Mesenchymal stem cell (in vitro differentiated cells and primary cell): Measurements from ENCODE around the gene SETDB2.

ENCODE experiments used
- DNase-seq: peaks from one replicate; pipeline ENCODE4 v3.0.0-alpha.2; 2013
- H2AFZ ChIP-seq: one replicate; pipeline ENCODE4 v1.6.1; 2013; ENCODE audit warnings: low read depth, mild to moderate bottlenecking, control low read depth, inconsistent platforms, low read length, moderate library complexity
- H2AK5ac ChIP-seq: 2 replicates; pipeline ENCODE4 v1.6.1; 2013; ENCODE audit warnings: low read length, moderate library complexity, mild to moderate bottlenecking, inconsistent platforms; ENCODE audit not compliant: severe bottlenecking
- H2BK120ac ChIP-seq: one replicate; pipeline ENCODE4 v1.6.1; 2013; ENCODE audit warnings: low read depth, mild to moderate bottlenecking, inconsistent platforms, low read length, moderate library complexity
- H2BK12ac ChIP-seq, 2 experiments: one replicate each; pipeline ENCODE4 v1.6.1; 2013; ENCODE audit warnings: inconsistent platforms in 2 of 2, low read length in 2 of 2, mild to moderate bottlenecking in 2 of 2, moderate library complexity in 2 of 2, control low read depth in 1 of 2
- H2BK15ac ChIP-seq: one replicate; pipeline ENCODE4 v1.6.1; 2013; ENCODE audit warnings: mild to moderate bottlenecking, low read depth, inconsistent platforms; ENCODE audit not compliant: poor library complexity, severe bottlenecking
- H2BK5ac ChIP-seq: 2 replicates; pipeline ENCODE4 v1.6.1; 2013; ENCODE audit warnings: low read depth, mild to moderate bottlenecking, low read length, control low read depth, inconsistent platforms; ENCODE audit not compliant: poor library complexity, severe bottlenecking
- H3K14ac ChIP-seq, 2 experiments: one replicate each; pipeline ENCODE4 v1.6.1; 2013; ENCODE audit warnings: inconsistent platforms in 2 of 2, low read length in 2 of 2, control low read depth in 1 of 2, mild to moderate bottlenecking in 1 of 2, moderate library complexity in 1 of 2
- H3K18ac ChIP-seq, 2 experiments: one replicate each; pipeline ENCODE4 v1.6.1; 2013; ENCODE audit warnings: inconsistent platforms in 2 of 2, low read length in 2 of 2, control low read depth in 1 of 2, low read depth in 1 of 2, mild to moderate bottlenecking in 1 of 2
- H3K23ac ChIP-seq, 2 experiments: one replicate each; pipeline ENCODE4 v1.6.1; 2013; ENCODE audit warnings: inconsistent platforms in 2 of 2, low read length in 2 of 2, mild to moderate bottlenecking in 2 of 2, moderate library complexity in 2 of 2, control low read depth in 1 of 2
- H3K27ac ChIP-seq: 2 replicates; pipeline ENCODE4 v1.5.1; 2013; ENCODE audit warnings: mild to moderate bottlenecking, moderate library complexity, low read length, control low read depth, inconsistent platforms; ENCODE audit not compliant: poor library complexity, severe bottlenecking
- H3K27me3 ChIP-seq, 2 experiments: 2 replicates each; pipeline versions ENCODE4 v1.6.1 to v1.7.0; 2013; ENCODE audit warnings: low read length in 2 of 2, mild to moderate bottlenecking in 2 of 2, moderate library complexity in 2 of 2, control low read depth in 1 of 2, inconsistent platforms in 1 of 2; ENCODE audit not compliant: control insufficient read depth in 1 of 2, insufficient read depth in 1 of 2
- H3K36me3 ChIP-seq, 2 experiments: 2 replicates each; pipeline versions ENCODE4 v1.6.1 to v1.7.0; 2013; ENCODE audit warnings: low read length in 2 of 2, control low read depth in 1 of 2, inconsistent platforms in 1 of 2, low read depth in 1 of 2, mild to moderate bottlenecking in 1 of 2; ENCODE audit not compliant: insufficient read depth in 2 of 2, control insufficient read depth in 1 of 2
- H3K4ac ChIP-seq, 2 experiments: one replicate each; pipeline ENCODE4 v1.6.1; 2013; ENCODE audit warnings: inconsistent platforms in 2 of 2, low read length in 2 of 2, mild to moderate bottlenecking in 2 of 2, moderate library complexity in 2 of 2, control low read depth in 1 of 2, low read depth in 1 of 2
- H3K4me1 ChIP-seq: 2 replicates; pipeline ENCODE4 v1.6.1; 2013; ENCODE audit warnings: low read depth, low read length, control low read depth; ENCODE audit not compliant: control insufficient read depth, insufficient read depth
- H3K4me2 ChIP-seq: 2 replicates; pipeline ENCODE4 v1.6.1; 2013; ENCODE audit warnings: low read length, mild to moderate bottlenecking, inconsistent platforms; ENCODE audit not compliant: poor library complexity, severe bottlenecking
- H3K4me3 ChIP-seq, 2 experiments: 2 replicates each; pipeline versions ENCODE4 v1.5.1 to v1.7.0; 2013; ENCODE audit warnings: low read length in 2 of 2, mild to moderate bottlenecking in 2 of 2, control low read depth in 1 of 2, low read depth in 1 of 2; ENCODE audit not compliant: insufficient read depth in 1 of 2
- H3K79me1 ChIP-seq: replicated peaks from 2 replicates; pipeline ENCODE4 v1.6.1; 2013; ENCODE audit warnings: mild to moderate bottlenecking, control low read depth, low read length, inconsistent platforms; ENCODE audit not compliant: poor library complexity, severe bottlenecking
- H3K9ac ChIP-seq: 2 replicates; pipeline ENCODE4 v1.7.0; 2013; ENCODE audit warnings: mild to moderate bottlenecking, low read length, moderate library complexity
- H3K9me3 ChIP-seq: 2 replicates; pipeline ENCODE4 v1.7.0; 2013; ENCODE audit warnings: mild to moderate bottlenecking, low read length; ENCODE audit not compliant: control insufficient read depth
- H4K8ac ChIP-seq: one replicate; pipeline ENCODE4 v1.6.1; 2013; ENCODE audit warnings: inconsistent platforms, mild to moderate bottlenecking, low read length, moderate library complexity
- H4K91ac ChIP-seq: one replicate; pipeline ENCODE4 v1.6.1; 2013; ENCODE audit warnings: mild to moderate bottlenecking, low read length, inconsistent platforms
- WGBS: methylation state at CpG from one replicate; pipeline ENCODE4 v1.1.7; 2013; ENCODE audit warnings: mixed read lengths; 5-methylcytosine and 5-hydroxymethylcytosine counted together

SETDB2 gene

GRCh38 chr13:49499889-49500660, 56.0 kb downstream of the SETDB2 start:
- Histone ChIP-seq H3K9ac (peak overlapping the region; percentile 62), H2BK12ac (peak overlapping the region; percentile 54 to 86), H4K8ac (peak overlapping the region; percentile 56), H4K91ac (no peak overlapping the region), H2BK5ac (no peak overlapping the region), H3K27ac (peak overlapping the region; percentile 62), H3K9me3 (no peaks in the 10 kb centered on the region), H2AK5ac (peak overlapping the region; percentile 70), H2BK15ac (peak overlapping the region; percentile 76), H3K23ac (no peak overlapping the region), H3K4me2 (no peak overlapping the region), H2AFZ (no peak overlapping the region), H3K79me1 (peaks cover 12% of the 10 kb centered on the region), H3K4me3 (peak overlapping the region in 1 of 2 experiments; percentile 39), H3K18ac (peak overlapping the region; percentile 70 to 73), H3K27me3 (no peaks in the 10 kb centered on the region), H3K14ac (no peak overlapping the region), H2BK120ac (no peak overlapping the region), H3K4ac (peak overlapping the region in 1 of 2 experiments; percentile 73), H3K4me1 (peaks cover 5% of the 10 kb centered on the region), H3K36me3 (peaks cover 6% of the 10 kb centered on the region in 2 experiments)
- DNase-seq, result peak; percentile 93
- WGBS, result 39% methylated on average over 6 of the region's 6 CpGs

GRCh38 chr13:49502954-49503353, 58.9 kb downstream of the SETDB2 start:
- no peak overlapping the region for H2BK5ac ChIP-seq
- H3K79me1 ChIP-seq, result peaks cover 13% of the 10 kb centered on the region
- H3K14ac ChIP-seq, result peak overlapping the region in 1 of 2 experiments; percentile 60
- no peak overlapping the region for H3K4me3 ChIP-seq
- no peaks in the 10 kb centered on the region for H3K27me3 ChIP-seq
- WGBS, result 88% methylated on average over 9 of the region's 9 CpGs
- H4K91ac ChIP-seq, result no peak overlapping the region
- DNase-seq, result peak; percentile 21
- no peak overlapping the region for H2BK120ac ChIP-seq
- no peak overlapping the region for H3K4me2 ChIP-seq
- no peak overlapping the region for H2AFZ ChIP-seq
- peaks cover 6 to 16% of the 10 kb centered on the region in 2 experiments for H3K36me3 ChIP-seq
- H3K9ac ChIP-seq, result no peak overlapping the region
- H3K9me3 ChIP-seq, result no peaks in the 10 kb centered on the region
- H3K4me1 ChIP-seq, result no peaks in the 10 kb centered on the region
- H2AK5ac ChIP-seq, result no peak overlapping the region
- H3K27ac ChIP-seq, result no peak overlapping the region
- peak overlapping the region in 1 of 2 experiments; percentile 6 for H2BK12ac ChIP-seq
- no peak overlapping the region for H3K4ac ChIP-seq
- no peak overlapping the region for H3K23ac ChIP-seq
- H4K8ac ChIP-seq, result peak overlapping the region; percentile 31
- peak overlapping the region in 1 of 2 experiments; percentile 70 for H3K18ac ChIP-seq
- H2BK15ac ChIP-seq, result no peak overlapping the region

GRCh38 chr13:49503951-49504350, 59.9 kb downstream of the SETDB2 start:
- Histone ChIP-seq H2BK12ac (no peak overlapping the region), H3K4me3 (no peak overlapping the region), H3K18ac (peak overlapping the region in 1 of 2 experiments; percentile 24), H3K9me3 (no peaks in the 10 kb centered on the region), H3K4ac (no peak overlapping the region), H3K27me3 (no peaks in the 10 kb centered on the region), H4K8ac (no peak overlapping the region), H3K9ac (no peak overlapping the region), H3K4me1 (no peaks in the 10 kb centered on the region), H2BK120ac (no peak overlapping the region), H3K23ac (no peak overlapping the region), H2BK5ac (no peak overlapping the region), H4K91ac (no peak overlapping the region), H2AK5ac (no peak overlapping the region), H3K79me1 (peaks cover 13% of the 10 kb centered on the region), H3K4me2 (no peak overlapping the region), H3K36me3 (peaks cover 6 to 10% of the 10 kb centered on the region in 2 experiments), H2AFZ (no peak overlapping the region), H3K27ac (no peak overlapping the region), H3K14ac (no peak overlapping the region), H2BK15ac (no peak overlapping the region)
- WGBS, result 98% methylated on average over 3 of the region's 3 CpGs
- no peak for DNase-seq

- Histone ChIP-seq H3K9ac (no peak overlapping the region), H3K18ac (no peak overlapping the region)
- 68% methylated on average over 2 of the region's 2 CpGs for WGBS
Observed at GRCh38 chr13:49512578-49512977, 68.5 kb downstream of the SETDB2 start.

More at GRCh38 chr13:49512578-49512977, 68.5 kb downstream of the SETDB2 start:
- Histone ChIP-seq H3K36me3 (peaks cover 14 to 67% of the 10 kb centered on the region in 2 experiments), H4K8ac (no peak overlapping the region), H3K14ac (no peak overlapping the region), H3K79me1 (peaks cover 15% of the 10 kb centered on the region), H4K91ac (no peak overlapping the region), H3K4me1 (peaks cover 2% of the 10 kb centered on the region), H3K4me2 (no peak overlapping the region), H3K9me3 (no peaks in the 10 kb centered on the region), H2AFZ (no peak overlapping the region), H2BK12ac (no peak overlapping the region), H3K27ac (no peak overlapping the region), H2BK5ac (no peak overlapping the region), H2BK120ac (no peak overlapping the region), H3K23ac (no peak overlapping the region), H3K4me3 (no peak overlapping the region), H3K27me3 (no peaks in the 10 kb centered on the region), H2AK5ac (no peak overlapping the region), H3K4ac (peak overlapping the region in 1 of 2 experiments; percentile 51), H2BK15ac (no peak overlapping the region)
- DNase-seq, result no peak
